Aorta (tissue), 5 donors: ENCODE results near the gene NXPE3. TPM values are rescaled to one million over a fixed set of nuclear protein-coding genes. Genes with fewer than 3 reads are reported as not detected.
"Not testable (repeated sequence)": the region's sequence is repeated elsewhere in the genome, so short reads cannot be mapped to it uniquely, and the experiment has no call there.

Source experiments
- ATAC-seq: fragments of 200-7000 bp; cut with Tn5 transposase; one replicate; pipeline ENCODE4 v1.9.1; 2022; ENCODE audit warnings: moderate library complexity; ENCODE audit not compliant: low FRiP score
- DNase-seq, 2 donors: peaks; one replicate each; pipeline ENCODE4 v3.0.0-alpha.2; 2020
- H3K27ac ChIP-seq, 2 donors: one replicate each; pipeline ENCODE4 v1.5.1; 2013; ENCODE audit warnings: low read length in 2 of 2, mild to moderate bottlenecking in 2 of 2, moderate library complexity in 2 of 2, control low read depth in 1 of 2, inconsistent platforms in 1 of 2, low read depth in 1 of 2
- H3K27me3 ChIP-seq, 2 donors: one replicate each; pipeline ENCODE4 v1.6.1; 2013; ENCODE audit warnings: control low read depth in 1 of 2, low read length in 1 of 2, mild to moderate bottlenecking in 1 of 2, moderate library complexity in 1 of 2; ENCODE audit not compliant: insufficient read depth in 2 of 2, control insufficient read depth in 1 of 2
- H3K36me3 ChIP-seq, 2 donors: one replicate each; pipeline ENCODE4 v1.6.1; 2013; ENCODE audit warnings: control low read depth in 1 of 2, low read length in 1 of 2, mild to moderate bottlenecking in 1 of 2; ENCODE audit not compliant: insufficient read depth in 2 of 2, control insufficient read depth in 1 of 2
- H3K4me1 ChIP-seq, 2 donors: one replicate each; pipeline ENCODE4 v1.6.1; 2013; ENCODE audit warnings: low read length in 2 of 2, control low read depth in 1 of 2, mild to moderate bottlenecking in 1 of 2, moderate library complexity in 1 of 2; ENCODE audit not compliant: insufficient read depth in 2 of 2, control insufficient read depth in 1 of 2
- H3K4me3 ChIP-seq, 2 donors: one replicate each; pipeline ENCODE4 v1.5.1; 2013; ENCODE audit warnings: low read length in 2 of 2, control low read depth in 1 of 2, mild to moderate bottlenecking in 1 of 2
- H3K9me3 ChIP-seq: one replicate; pipeline ENCODE4 v1.6.1; 2013; ENCODE audit warnings: mild to moderate bottlenecking, low read length; ENCODE audit not compliant: control insufficient read depth
- WGBS, 2 donors: extraction: QIAGEN DNeasy Blood & Tissue Kit; methylation state at CpG; one replicate each; pipeline ENCODE4 v1.1.7; 2013; 5-methylcytosine and 5-hydroxymethylcytosine counted together
- intact Hi-C, 2 donors: fragments of 100-400 bp; cut with DNase I; formaldehyde crosslinking; loops; one replicate each; pipeline versions ENCODE4 v1.14.2 to v1.15.0; 2022
- polyA plus RNA-seq, 2 donors: library from polyadenylated mRNA; stranded (reverse); fragments of 200-250 nt; gene quantifications; one replicate each; pipeline ENCODE4 v1.2.3, GENCODE V29; 2013
- total RNA-seq, 2 donors: library from RNA; stranded (reverse); fragmentation: NEBNext Ultra II Directional; extraction: Animal tissue kit (Norgen Biotek cat#: 25700); gene quantifications; one replicate each; pipeline ENCODE4 v1.2.1, GENCODE V29; 2021
- donor health status: healthy with polysubstance abuse.
- donor health status: Bipolar disorder and iron deficiency.
- donor health status: DM: no; HTN: no; CAD: no.
- donor health status: DM: no; HTN: no; CAD: no.
- donor health status: DM: yes; HTN: yes; CAD: no.

Gene NXPE3
- total and polyA plus RNA-seq, 4 donors = 6.4 to 27.2 (median 18.1) TPM

DNA sequence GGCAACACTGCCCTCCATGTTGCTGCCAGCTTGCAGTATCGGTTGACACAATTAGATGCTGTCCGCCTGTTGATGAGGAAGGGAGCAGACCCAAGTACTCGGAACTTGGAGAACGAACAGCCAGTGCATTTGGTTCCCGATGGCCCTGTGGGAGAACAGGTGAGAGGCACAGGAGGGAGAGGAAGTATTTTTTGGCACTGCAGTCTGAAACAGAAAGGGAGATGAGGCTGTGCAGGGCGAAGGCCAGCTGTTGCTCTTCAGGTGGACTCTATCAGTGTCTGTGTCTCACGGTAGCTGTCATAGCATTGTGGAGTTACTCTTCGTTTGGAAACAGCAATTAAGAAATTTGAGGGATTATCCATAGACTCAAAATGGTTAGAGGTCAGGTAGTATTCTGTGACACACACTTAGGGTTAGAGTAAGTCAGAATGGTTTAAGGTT is 78.3 kb downstream of the NXPE3 start:
- Histone ChIP-seq H3K4me1 (peaks cover 0 to 8% of the 10 kb centered on the region in 2 donors), H3K36me3 (peaks cover 18 to 20% of the 10 kb centered on the region in 2 donors)
- intact Hi-C loops = no loop called here

DNA sequence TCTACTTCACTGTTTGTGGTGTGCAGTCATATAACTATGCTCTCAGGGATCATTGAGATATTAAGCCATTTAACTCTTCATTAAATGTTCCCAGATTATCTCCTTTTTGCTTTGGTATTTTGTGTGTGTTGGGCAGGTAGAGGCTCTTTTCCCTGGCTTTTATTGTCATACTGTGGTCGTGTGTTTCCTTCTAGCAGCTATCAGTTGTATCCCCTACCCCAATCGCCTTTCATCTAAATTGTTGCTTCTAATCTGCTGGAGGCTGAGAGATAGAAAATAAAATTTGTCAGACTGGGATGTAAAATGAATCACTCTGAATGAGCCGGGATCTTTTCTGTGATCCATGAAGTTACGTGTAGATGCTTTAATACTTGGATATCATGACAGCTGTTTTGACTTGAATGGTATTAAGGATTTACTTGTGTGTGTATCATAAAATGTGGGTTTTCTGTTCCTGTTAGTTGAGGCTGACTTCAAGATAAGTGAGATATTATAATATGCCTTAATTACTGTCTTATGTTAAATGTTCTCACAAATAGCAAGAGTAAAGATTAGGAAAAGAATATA is 79.5 kb downstream of the NXPE3 start:
- DNase-seq (no peak), ATAC-seq (no peak)
- no peaks in the 10 kb centered on the region for H3K27me3 ChIP-seq
- intact Hi-C loops = no loop called here
- H3K27ac ChIP-seq = no peak overlapping the region
- peaks cover 0 to 4% of the 10 kb centered on the region in 2 donors for H3K4me1 ChIP-seq
- 88 to 89% methylated on average over 4 of the region's 4 CpGs for WGBS, 2 donors
- peaks cover 14 to 15% of the 10 kb centered on the region in 2 donors for H3K36me3 ChIP-seq
- H3K4me3 ChIP-seq = no peak overlapping the region
- no peaks in the 10 kb centered on the region for H3K9me3 ChIP-seq

More for the DNA sequence above, 78.3 kb downstream of the NXPE3 start:
- WGBS, 2 donors = 89 to 92% methylated on average over 8 of the region's 8 CpGs
- no peak overlapping the region for H3K4me3 ChIP-seq
- DNase-seq (no peak), ATAC-seq (no peak)
- H3K9me3 ChIP-seq = no peaks in the 10 kb centered on the region
- no peaks in the 10 kb centered on the region for H3K27me3 ChIP-seq
- H3K27ac ChIP-seq = no peak overlapping the region

DNA sequence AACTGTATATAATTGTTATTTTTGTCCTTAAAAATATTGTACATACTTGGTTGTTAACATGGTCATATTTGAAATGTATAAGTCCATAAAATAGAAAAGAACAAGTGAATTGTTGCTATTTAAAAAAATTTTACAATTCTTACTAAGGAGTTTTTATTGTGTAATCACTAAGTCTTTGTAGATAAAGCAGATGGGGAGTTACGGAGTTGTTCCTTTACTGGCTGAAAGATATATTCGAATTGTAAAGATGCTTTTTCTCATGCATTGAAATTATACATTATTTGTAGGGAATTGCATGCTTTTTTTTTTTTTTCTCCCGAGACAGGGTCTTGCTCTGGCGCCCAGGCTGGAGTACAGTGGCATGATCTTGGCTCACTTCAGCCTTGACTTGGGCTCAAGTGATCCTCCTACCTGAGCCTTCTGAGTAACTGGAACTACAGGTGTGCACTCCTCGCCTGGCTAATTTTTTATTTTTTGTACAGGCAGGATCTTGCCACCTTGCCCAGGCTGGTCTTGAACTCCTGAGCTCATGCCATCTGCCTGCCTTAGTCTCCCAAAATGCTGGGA is 81.0 kb downstream of the NXPE3 start:
- intact Hi-C loops = no loop called here
- peaks cover 11% of the 10 kb centered on the region in 2 donors for H3K36me3 ChIP-seq
- ATAC-seq = no peak

DNA sequence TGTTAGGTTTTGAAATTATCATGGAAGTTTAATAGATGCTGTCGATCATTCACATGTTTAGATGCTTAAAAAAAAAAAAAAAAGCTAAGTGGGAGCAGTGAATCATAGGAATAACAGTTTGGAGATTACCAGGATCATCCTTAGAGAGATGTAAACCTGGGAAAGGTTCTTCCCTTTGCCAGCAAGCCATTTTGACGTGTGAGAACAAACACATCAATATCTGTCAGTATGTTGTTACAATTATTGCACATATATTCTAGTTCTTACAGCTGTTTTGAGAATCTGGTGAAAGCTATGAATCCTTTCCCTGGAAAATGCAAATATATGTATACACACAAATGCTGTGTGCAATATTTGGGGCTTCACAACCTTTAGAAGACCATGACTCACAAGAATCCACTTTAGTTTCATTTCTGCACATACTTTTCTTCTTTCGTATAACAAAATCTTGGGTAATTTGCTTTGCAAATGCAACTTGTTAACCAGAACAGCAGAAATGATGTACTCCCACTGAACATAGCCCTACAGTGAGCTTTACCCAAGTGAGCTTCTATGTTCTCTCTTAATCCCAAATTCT is 82.3 kb downstream of the NXPE3 start:
- intact Hi-C loops = no loop called here
- no peak overlapping the region for H3K27ac ChIP-seq
- DNase-seq = no peak
- no peaks in the 10 kb centered on the region for H3K27me3 ChIP-seq
- 76 to 79% methylated on average over 3 of the region's 3 CpGs for WGBS, 2 donors
- H3K36me3 ChIP-seq = peaks cover 5 to 9% of the 10 kb centered on the region in 2 donors
- H3K4me1 ChIP-seq = peaks cover 0 to 2% of the 10 kb centered on the region in 2 donors
- no peaks in the 10 kb centered on the region for H3K9me3 ChIP-seq
- ATAC-seq = no peak
- H3K4me3 ChIP-seq = no peak overlapping the region

More for the DNA sequence above, 81.0 kb downstream of the NXPE3 start:
- H3K9me3 ChIP-seq = no peaks in the 10 kb centered on the region
- H3K27ac ChIP-seq = no peak overlapping the region
- H3K4me1 ChIP-seq = peaks cover 0 to 4% of the 10 kb centered on the region in 2 donors
- H3K4me3 ChIP-seq = no peak overlapping the region
- 94% methylated on average over 5 of the region's 5 CpGs for WGBS, 2 donors
- no peak for DNase-seq
- H3K27me3 ChIP-seq = no peaks in the 10 kb centered on the region

DNA sequence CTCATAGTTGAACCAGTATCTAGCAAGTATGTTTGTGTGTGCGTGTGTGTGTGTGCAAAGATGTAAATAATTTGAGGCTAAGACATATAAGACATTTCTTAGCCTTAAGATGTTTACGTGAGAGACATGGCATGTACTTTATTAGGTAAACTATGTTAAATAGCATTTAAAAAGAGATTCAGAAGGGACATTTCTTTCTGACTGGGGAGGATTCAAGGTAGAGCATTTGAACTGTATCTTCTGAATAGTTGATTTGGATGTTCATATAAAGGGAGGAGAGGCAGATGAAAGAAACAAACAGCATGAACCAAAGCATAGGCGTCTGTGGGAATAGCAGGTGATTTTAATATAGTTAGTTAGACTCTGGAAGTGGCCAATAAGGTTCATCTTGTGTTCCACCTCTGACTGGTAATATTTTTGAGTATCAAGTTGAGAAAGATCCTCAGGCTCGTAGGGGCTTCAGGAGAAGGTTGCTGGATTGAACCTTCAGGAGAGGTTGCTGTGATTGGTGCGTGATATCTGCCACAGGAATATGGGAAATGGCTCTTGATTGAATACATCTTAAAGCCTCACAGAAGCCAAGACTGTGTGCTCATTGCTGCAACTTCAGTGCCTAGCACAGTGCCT is 82.9 kb downstream of the NXPE3 start:
- DNase-seq (no peak), ATAC-seq (no peak)
- 79 to 87% methylated on average over 5 of the region's 5 CpGs for WGBS, 2 donors
- intact Hi-C loops = no loop called here
- no peak overlapping the region for H3K27ac ChIP-seq
- no peaks in the 10 kb centered on the region for H3K9me3 ChIP-seq
- H3K27me3 ChIP-seq = no peaks in the 10 kb centered on the region
- H3K4me1 ChIP-seq = peaks cover 0 to 2% of the 10 kb centered on the region in 2 donors
- no peak overlapping the region for H3K4me3 ChIP-seq
- H3K36me3 ChIP-seq = peaks cover 5 to 9% of the 10 kb centered on the region in 2 donors

DNA sequence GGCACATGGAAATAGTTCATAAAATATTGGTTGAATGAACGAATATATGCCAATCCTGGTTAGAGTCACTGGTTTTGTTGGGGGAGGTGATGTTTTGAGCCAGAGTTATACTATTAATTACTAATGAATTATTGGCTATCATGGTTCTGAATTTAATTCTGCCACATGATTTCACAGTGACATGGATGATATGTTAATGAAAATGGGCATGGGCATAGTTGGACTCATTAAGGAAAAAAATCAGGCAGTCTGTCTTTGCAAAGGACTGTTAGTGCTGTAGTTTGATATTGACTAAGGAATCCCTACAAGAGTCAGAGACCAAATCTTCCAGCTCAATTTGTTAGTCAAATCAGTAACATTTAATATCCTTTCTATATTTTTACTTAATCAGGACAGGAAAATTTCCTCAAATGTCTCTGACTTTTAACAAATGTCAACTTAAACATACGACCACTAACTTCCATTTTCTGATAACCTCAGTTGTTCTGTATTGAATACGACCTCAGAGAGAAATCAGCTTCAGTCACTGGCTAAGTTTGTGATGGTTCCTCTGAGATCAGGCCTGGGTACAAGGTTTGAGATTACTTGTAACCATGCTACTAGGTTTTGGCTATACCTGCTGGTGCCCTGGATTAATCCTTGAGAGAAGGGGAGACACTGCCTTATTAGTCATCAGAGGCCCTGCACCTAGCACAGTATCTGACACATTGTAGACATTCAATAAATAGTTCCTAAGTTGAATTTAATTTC is 83.6 kb downstream of the NXPE3 start:
- 86% methylated on average over 3 of the region's 3 CpGs for WGBS, 2 donors

DNA sequence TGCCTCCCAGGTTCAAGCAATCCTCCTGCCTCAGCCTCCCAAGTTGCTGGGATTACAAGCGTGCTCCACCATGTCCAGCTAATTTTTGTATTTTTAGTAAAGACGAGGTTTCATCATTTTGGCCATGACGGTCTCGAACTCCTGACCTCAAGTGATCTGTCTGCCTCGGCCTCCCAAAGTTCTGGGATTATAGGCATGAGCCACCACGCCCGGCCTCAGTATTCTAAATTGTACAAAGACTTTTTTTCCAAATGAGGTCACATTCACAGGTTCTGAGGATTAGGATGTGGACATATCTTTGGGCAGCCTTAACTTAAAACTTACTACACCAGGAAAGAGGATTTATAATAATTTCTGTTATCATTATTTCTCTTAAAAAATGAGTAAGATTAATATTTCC is 85.9 kb downstream of the NXPE3 start:
- H3K27ac ChIP-seq, intact Hi-C loops, ATAC-seq, H3K4me3 ChIP-seq, H3K9me3 ChIP-seq, H3K27me3 ChIP-seq, H3K4me1 ChIP-seq, H3K36me3 ChIP-seq, DNase-seq: not testable (repeated sequence)
- WGBS, 2 donors = 96 to 98% methylated on average over 7 of the region's 7 CpGs

More for the DNA sequence above, 83.6 kb downstream of the NXPE3 start:
- H3K27me3 ChIP-seq = no peaks in the 10 kb centered on the region
- intact Hi-C loops = no loop called here
- H3K4me1 ChIP-seq = no peaks in the 10 kb centered on the region
- ATAC-seq (no peak), DNase-seq (no peak)
- no peak overlapping the region for H3K4me3 ChIP-seq
- H3K36me3 ChIP-seq = peaks cover 1 to 3% of the 10 kb centered on the region in 2 donors
- H3K27ac ChIP-seq = no peak overlapping the region
- no peaks in the 10 kb centered on the region for H3K9me3 ChIP-seq

DNA sequence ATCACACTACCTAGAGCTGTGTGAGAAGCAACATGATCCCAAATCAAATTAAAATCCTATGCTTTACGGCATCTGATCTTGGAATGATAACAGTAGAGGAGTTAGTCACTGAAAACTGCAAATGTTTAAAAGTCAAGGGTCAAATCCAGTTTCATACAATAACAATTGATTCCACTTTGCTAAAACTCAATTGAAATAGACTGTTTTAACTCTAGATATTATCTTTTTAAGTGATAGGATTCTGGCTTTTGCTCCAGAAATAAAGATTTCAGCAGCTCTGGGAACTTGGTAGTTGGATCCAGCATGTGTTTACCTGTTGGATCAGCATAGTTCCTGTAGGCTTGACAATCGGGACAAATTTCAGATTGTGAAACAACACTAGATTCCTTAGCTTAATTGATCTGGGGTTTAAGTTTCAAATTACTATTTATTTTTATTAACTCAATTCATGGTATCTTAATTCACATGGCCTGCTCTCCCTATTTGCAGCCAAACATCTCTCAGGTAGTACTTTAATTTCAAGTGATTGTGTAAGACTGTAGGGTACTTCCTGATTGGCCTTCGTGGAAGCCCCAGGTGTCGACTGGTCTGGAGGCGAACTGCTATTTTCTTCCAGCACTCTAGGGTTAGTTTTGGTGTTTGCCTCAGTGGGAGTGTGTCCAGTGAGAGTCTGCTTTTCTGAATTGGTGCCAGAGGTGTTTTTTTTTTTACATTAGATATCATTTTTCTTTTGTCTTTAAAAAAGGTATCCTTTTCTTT is 86.9 kb downstream of the NXPE3 start:
- no peak overlapping the region for H3K4me3 ChIP-seq
- no peaks in the 10 kb centered on the region for H3K4me1 ChIP-seq
- intact Hi-C loops = no loop called here
- no peak for ATAC-seq
- H3K27me3 ChIP-seq = no peaks in the 10 kb centered on the region
- no peak for DNase-seq
- no peaks in the 10 kb centered on the region for H3K36me3 ChIP-seq
- H3K27ac ChIP-seq = no peak overlapping the region
- 62 to 72% methylated on average over 5 of the region's 5 CpGs for WGBS, 2 donors
- no peaks in the 10 kb centered on the region for H3K9me3 ChIP-seq
